GM12892 (cell line): Measurements from ENCODE around the gene TYMS.

Experiments
- POLR2A ChIP-seq: IDR thresholded peaks from 2 replicates; pipeline ENCODE4 v1.6.1; 2011; ENCODE audit warnings: low read depth, low read length, control low read depth
- POLR2AphosphoS5 ChIP-seq: IDR thresholded peaks from 2 replicates; pipeline ENCODE4 v1.6.1; 2011; ENCODE audit warnings: low read depth, low read length, control low read depth
- TAF1 ChIP-seq: IDR thresholded peaks from 2 replicates; pipeline ENCODE4 v1.6.1; 2011; ENCODE audit warnings: low read depth, mild to moderate bottlenecking, control low read depth, low read length, borderline replicate concordance

GRCh38 chr18:622289-622688, 35.2 kb upstream of the TYMS start:
- no peak for TF ChIP-seq POLR2A
- no peak for TF ChIP-seq TAF1
- TF ChIP-seq POLR2AphosphoS5: no peak
